ENCODE measurements around the gene POC1A. TPM values are rescaled to one million over a fixed set of nuclear protein-coding genes. Genes with fewer than 3 reads are reported as not detected.
A peak's percentile ranks its signal among the peaks of the same experiment; 100 is the strongest.

POC1A gene
- total RNA-seq, 1 experiment from 2014 or later: 35.0 TPM

GRCh38 chr3:52128118-52128683 lies 26.0 kb downstream of the POC1A start:
- intact Hi-C loops (cut with micrococcal nuclease; ENCODE audit: unreplicated experiment): loop anchor here (1.0 to 2.0 kb wide), 2 partner anchors 17 to 187 kb away; partner anchors contain the start of gene RRP9
- peaks cover 25% of the 10 kb centered on the region; the same call in 1 of the 2 replicates for H3F3A ChIP-seq (ENCODE audit: insufficient read depth, low read depth)
- H3K79me2 ChIP-seq (ENCODE audit: low read depth): 0 out of 2 replicates have a peak, but pooled peaks cover 4% of the 10 kb centered on the region
- no peaks in the 10 kb centered on the region for H3K9me2 ChIP-seq (ENCODE audit: insufficient read depth)
- H3K4me1 ChIP-seq (replicated peaks; ENCODE audit: insufficient read depth): peaks cover 22% of the 10 kb centered on the region
- H4K20me1 ChIP-seq (ENCODE audit: insufficient read depth): no peaks in the 10 kb centered on the region
- ChIA-PET CTCF (interaction anchor here (0.5 to 0.8 kb wide), 3 partner anchors 11 to 127 kb away, joined by 3 to 5 read pairs (median 3); no protein-coding TSS in a partner anchor), POLR2A (ENCODE audit: unreplicated experiment) (interaction anchor here (0.7 kb wide), 1 partner anchor 69 kb away, joined by 5 read pairs; no protein-coding TSS in a partner anchor)
- TF ChIP-seq EZH2 (IDR thresholded peaks at IDR 0.05; ENCODE audit: low read depth): no peak
- no peak for TF ChIP-seq CTCF (conservative IDR thresholded peaks at IDR 0.05)
- H3K9me3 ChIP-seq (ENCODE audit: insufficient read depth, low read depth): no peaks in the 10 kb centered on the region
- peak overlapping the region; percentile 51 for H3K4me2 ChIP-seq
- no peak overlapping the region for H2AFZ ChIP-seq
- H3K27me3 ChIP-seq (ENCODE audit: insufficient read depth, low read depth): no peaks in the 10 kb centered on the region
- peak; percentile 75 to 92 for DNase-seq
- H3K4me3 ChIP-seq: no peak overlapping the region
- H3K27ac ChIP-seq: peak overlapping the region; percentile 53
- H3K36me3 ChIP-seq (ENCODE audit: low read depth): no peaks in the 10 kb centered on the region
- BruUV-seq (replicated peaks): no TSS peak

- CTCF ChIA-PET: no interaction called here
- Histone ChIP-seq H3F3A (ENCODE audit: insufficient read depth, low read depth) (peaks cover 25% of the 10 kb centered on the region; the same call in 1 of the 2 replicates), H3K27ac (no peak overlapping the region), H3K4me1 (replicated peaks; ENCODE audit: insufficient read depth) (peaks cover 22% of the 10 kb centered on the region), H2AFZ (no peak overlapping the region), H3K4me3 (no peak overlapping the region), H3K79me2 (ENCODE audit: low read depth) (0 out of 2 replicates have a peak, but pooled peaks cover 4% of the 10 kb centered on the region), H3K4me2 (no peak overlapping the region), H3K9me3 (ENCODE audit: insufficient read depth, low read depth) (no peaks in the 10 kb centered on the region), H4K20me1 (ENCODE audit: insufficient read depth) (no peaks in the 10 kb centered on the region), H3K36me3 (ENCODE audit: low read depth) (no peaks in the 10 kb centered on the region), H3K9me2 (ENCODE audit: insufficient read depth) (no peaks in the 10 kb centered on the region), H3K27me3 (ENCODE audit: insufficient read depth, low read depth) (no peaks in the 10 kb centered on the region)
- DNase-seq: no peak
- POLR2A ChIA-PET (ENCODE audit: unreplicated experiment): no interaction called here
- BruUV-seq (replicated peaks): no TSS peak
- TF ChIP-seq CTCF (conservative IDR thresholded peaks at IDR 0.05) (no peak), EZH2 (IDR thresholded peaks at IDR 0.05; ENCODE audit: low read depth) (no peak)
- intact Hi-C loops (cut with micrococcal nuclease; ENCODE audit: unreplicated experiment): no loop called here
Observed at GRCh38 chr3:52126500-52126899, 27.7 kb downstream of the POC1A start.

- ChIA-PET POLR2A (ENCODE audit: unreplicated experiment) (no interaction called here), CTCF (no interaction called here)
- intact Hi-C loops (cut with micrococcal nuclease; ENCODE audit: unreplicated experiment): no loop called here
- H3K36me3 ChIP-seq (ENCODE audit: low read depth): no peaks in the 10 kb centered on the region
- no peaks in the 10 kb centered on the region for H4K20me1 ChIP-seq (ENCODE audit: insufficient read depth)
- no peaks in the 10 kb centered on the region for H3K9me3 ChIP-seq (ENCODE audit: insufficient read depth, low read depth)
- no peak overlapping the region for H2AFZ ChIP-seq
- H3K27ac ChIP-seq: no peak overlapping the region
- BruUV-seq (replicated peaks): no TSS peak
- peaks cover 22% of the 10 kb centered on the region for H3K4me1 ChIP-seq (replicated peaks; ENCODE audit: insufficient read depth)
- no peaks in the 10 kb centered on the region for H3K27me3 ChIP-seq (ENCODE audit: insufficient read depth, low read depth)
- peaks cover 25% of the 10 kb centered on the region; the same call in 1 of the 2 replicates for H3F3A ChIP-seq (ENCODE audit: insufficient read depth, low read depth)
- H3K4me3 ChIP-seq: no peak overlapping the region
- H3K4me2 ChIP-seq: no peak overlapping the region
- DNase-seq: no peak
- TF ChIP-seq EZH2 (IDR thresholded peaks at IDR 0.05; ENCODE audit: low read depth) (no peak), CTCF (conservative IDR thresholded peaks at IDR 0.05) (no peak)
- H3K9me2 ChIP-seq (ENCODE audit: insufficient read depth): no peaks in the 10 kb centered on the region
- H3K79me2 ChIP-seq (ENCODE audit: low read depth): 0 out of 2 replicates have a peak, but pooled peaks cover 4% of the 10 kb centered on the region
Observed at GRCh38 chr3:52126036-52126435, 28.2 kb downstream of the POC1A start.

Measured in PC-9 (cell line).